A549 treated with CORT108297 at 1 μM for 4 hours (cell line): ENCODE data around the gene PRDM11. TPM values are rescaled to one million over a fixed set of nuclear protein-coding genes. Genes with fewer than 3 reads are reported as not detected.

ENCODE experiments used
- total RNA-seq: library from RNA; stranded (reverse); fragments of 200-300 nt; extraction: Qiagen RNA extraction; gene quantifications from 5 replicates; pipeline ENCODE4 v1.2.3, GENCODE V29; 2022

The PRDM11 gene
- 4.4 to 8.6 TPM (median 8.0 TPM) in 5 replicates for total RNA-seq

GRCh38 chr11:45146072-45147016, at the start of gene PRDM11:
TSS of gene PRDM11 (plus strand) at chr11:45146639. CDS start at chr11:45181767, 35,128 bp downstream.

Other genes starting within 250 kb of the PRDM11 start
- 35.5 to 52.9 TPM (median 46.4 TPM) in 5 replicates for gene TP53I11, start 195.8 kb upstream of the PRDM11 start, total RNA-seq
- gene SYT13, start 139.7 kb downstream of the PRDM11 start, total RNA-seq, result 6.6 to 8.1 TPM (median 7.0 TPM) in 5 replicates